ENCODE results near the gene GLRA1. TPM values are rescaled to one million over a fixed set of nuclear protein-coding genes. Genes with fewer than 3 reads are reported as not detected.

The GLRA1 gene
- total and polyA plus RNA-seq, 9 donors, result 0.13 TPM; not detected in 8

Other genes starting within 250 kb of the GLRA1 start
- gene SPARC, start 237.9 kb downstream of the GLRA1 start, total RNA-seq, result 4,650 TPM
- gene SPARC, start 237.9 kb downstream of the GLRA1 start, polyA plus RNA-seq (ENCODE audit: insufficient read depth in 1 of 8, insufficient read length in 8 of 8, low replicate concordance in 1 of 8), result 1,000 to 10,000 TPM; 3,005 to 8,405 (median 4,700) TPM
- 51.4 TPM for gene ATOX1, start 166.2 kb downstream of the GLRA1 start, total RNA-seq
- 10 to 100 TPM; 45.2 to 69.1 (median 53.9) TPM for gene ATOX1, start 166.2 kb downstream of the GLRA1 start, polyA plus RNA-seq (ENCODE audit: insufficient read depth in 1 of 8, insufficient read length in 8 of 8, low replicate concordance in 1 of 8)
- 101 TPM for gene G3BP1, start 152.9 kb downstream of the GLRA1 start, total RNA-seq
- gene G3BP1, start 152.9 kb downstream of the GLRA1 start, polyA plus RNA-seq (ENCODE audit: insufficient read depth in 1 of 8, insufficient read length in 8 of 8, low replicate concordance in 1 of 8), result 100 to 1,000 TPM in 2 of 8 donors, 10 to 100 TPM in 6; 69.6 to 122 (median 93.9) TPM

All from muscle of leg (tissue), 9 donors.